Muscle layer of colon (tissue), 2 donors: Measurements from ENCODE around the gene ULK2.
"Not testable (repeated sequence)": the region's sequence is repeated elsewhere in the genome, so short reads cannot be mapped to it uniquely, and the experiment has no call there.

Experiments
- H3K27ac ChIP-seq: one replicate; pipeline ENCODE4 v1.7.0; 2013; ENCODE audit warnings: low read depth, mild to moderate bottlenecking, low read length, moderate library complexity
- H3K27me3 ChIP-seq, 2 donors: one replicate each; pipeline ENCODE4 v1.7.0; 2013; ENCODE audit warnings: low read length in 2 of 2, mild to moderate bottlenecking in 2 of 2; ENCODE audit not compliant: insufficient read depth in 2 of 2, control insufficient read depth in 1 of 2
- H3K36me3 ChIP-seq: one replicate; pipeline ENCODE4 v1.7.0; 2013; ENCODE audit warnings: mild to moderate bottlenecking, low read length; ENCODE audit not compliant: insufficient read depth
- H3K4me1 ChIP-seq: one replicate; pipeline ENCODE4 v1.7.0; 2013; ENCODE audit warnings: mild to moderate bottlenecking, low read length; ENCODE audit not compliant: insufficient read depth
- H3K4me3 ChIP-seq, 2 donors: one replicate each; pipeline ENCODE4 v1.7.0; 2013; ENCODE audit warnings: low read length in 2 of 2, low read depth in 1 of 2, mild to moderate bottlenecking in 1 of 2, moderate library complexity in 1 of 2
- H3K9ac ChIP-seq: one replicate; pipeline ENCODE4 v1.7.0; 2013; ENCODE audit warnings: low read length
- H3K9me3 ChIP-seq: one replicate; pipeline ENCODE4 v1.7.0; 2013; ENCODE audit warnings: mild to moderate bottlenecking, low read length
- donor health status: abdominal sarcoma.
- donor health status: Adenocarcinoma of cecum.

Gene ULK2

GRCh38 chr17:19781488-19782458, 86.0 kb downstream of the ULK2 start:
- Histone ChIP-seq H3K27me3 (no peaks in the 10 kb centered on the region), H3K9ac (no peak overlapping the region), H3K27ac (no peak overlapping the region), H3K4me1 (no peaks in the 10 kb centered on the region), H3K9me3 (no peaks in the 10 kb centered on the region), H3K4me3 (no peak overlapping the region), H3K36me3 (peaks cover 40% of the 10 kb centered on the region)

- Histone ChIP-seq H3K27me3 (no peaks in the 10 kb centered on the region), H3K36me3 (peaks cover 48% of the 10 kb centered on the region)
Observed at GRCh38 chr17:19780846-19781245, 86.9 kb downstream of the ULK2 start.

GRCh38 chr17:19773534-19773933, 94.2 kb downstream of the ULK2 start:
- Histone ChIP-seq H3K27me3 (no peaks in the 10 kb centered on the region), H3K36me3 (peaks cover 20% of the 10 kb centered on the region), H3K4me1 (no peaks in the 10 kb centered on the region), H3K9me3 (no peaks in the 10 kb centered on the region), H3K27ac (no peak overlapping the region), H3K9ac (no peak overlapping the region), H3K4me3 (no peak overlapping the region)

More at GRCh38 chr17:19780846-19781245, 86.9 kb downstream of the ULK2 start:
- H3K9ac ChIP-seq, result no peak overlapping the region
- H3K9me3 ChIP-seq, result no peaks in the 10 kb centered on the region
- no peak overlapping the region for H3K27ac ChIP-seq
- no peak overlapping the region for H3K4me3 ChIP-seq
- H3K4me1 ChIP-seq, result no peaks in the 10 kb centered on the region

GRCh38 chr17:19771971-19772630, 95.6 kb downstream of the ULK2 start:
- H3K4me1 ChIP-seq, result no peaks in the 10 kb centered on the region
- peaks cover 15% of the 10 kb centered on the region for H3K36me3 ChIP-seq
- no peaks in the 10 kb centered on the region for H3K27me3 ChIP-seq
- no peak overlapping the region for H3K27ac ChIP-seq
- H3K9ac ChIP-seq, result no peak overlapping the region
- no peak overlapping the region for H3K4me3 ChIP-seq
- H3K9me3 ChIP-seq, result no peaks in the 10 kb centered on the region

- Histone ChIP-seq H3K36me3 (peaks cover 8% of the 10 kb centered on the region), H3K4me3 (no peak overlapping the region), H3K27ac (no peak overlapping the region), H3K27me3 (no peaks in the 10 kb centered on the region), H3K9me3 (no peaks in the 10 kb centered on the region), H3K9ac (no peak overlapping the region), H3K4me1 (no peaks in the 10 kb centered on the region)
Observed at GRCh38 chr17:19770985-19771735, 96.6 kb downstream of the ULK2 start.

- Histone ChIP-seq H3K4me3 (no peak overlapping the region), H3K9me3 (no peaks in the 10 kb centered on the region), H3K27ac (no peak overlapping the region), H3K4me1 (no peaks in the 10 kb centered on the region), H3K9ac (no peak overlapping the region), H3K36me3 (no peaks in the 10 kb centered on the region), H3K27me3 (no peaks in the 10 kb centered on the region)
Observed at GRCh38 chr17:19769946-19770652, 97.6 kb downstream of the ULK2 start.

GRCh38 chr17:19768046-19768782, 99.5 kb downstream of the ULK2 start:
- Histone ChIP-seq H3K9ac (no peak overlapping the region), H3K36me3 (no peaks in the 10 kb centered on the region), H3K9me3 (no peaks in the 10 kb centered on the region), H3K27me3 (no peaks in the 10 kb centered on the region), H3K4me3 (no peak overlapping the region), H3K27ac (no peak overlapping the region), H3K4me1 (no peaks in the 10 kb centered on the region)

- H3K36me3 ChIP-seq, result no peaks in the 10 kb centered on the region
- no peaks in the 10 kb centered on the region for H3K4me1 ChIP-seq
- H3K4me3 ChIP-seq, result no peak overlapping the region
- no peak overlapping the region for H3K27ac ChIP-seq
- no peak overlapping the region for H3K9ac ChIP-seq
- no peaks in the 10 kb centered on the region for H3K9me3 ChIP-seq
- no peaks in the 10 kb centered on the region for H3K27me3 ChIP-seq
Observed at GRCh38 chr17:19766421-19767270, 101.1 kb downstream of the ULK2 start.

GRCh38 chr17:19766016-19766415, 101.7 kb downstream of the ULK2 start:
- Histone ChIP-seq H3K9me3 (no peaks in the 10 kb centered on the region), H3K36me3 (no peaks in the 10 kb centered on the region), H3K4me1 (no peaks in the 10 kb centered on the region), H3K27me3 (no peaks in the 10 kb centered on the region), H3K9ac (no peak overlapping the region), H3K27ac (no peak overlapping the region), H3K4me3 (no peak overlapping the region)

GRCh38 chr17:19763991-19764390, 103.7 kb downstream of the ULK2 start:
- not testable (repeated sequence) for H3K4me3 ChIP-seq, H3K4me1 ChIP-seq, H3K27me3 ChIP-seq, H3K9me3 ChIP-seq, H3K27ac ChIP-seq, H3K9ac ChIP-seq, H3K36me3 ChIP-seq
